ENCODE results near the gene MED12L.

DNA sequence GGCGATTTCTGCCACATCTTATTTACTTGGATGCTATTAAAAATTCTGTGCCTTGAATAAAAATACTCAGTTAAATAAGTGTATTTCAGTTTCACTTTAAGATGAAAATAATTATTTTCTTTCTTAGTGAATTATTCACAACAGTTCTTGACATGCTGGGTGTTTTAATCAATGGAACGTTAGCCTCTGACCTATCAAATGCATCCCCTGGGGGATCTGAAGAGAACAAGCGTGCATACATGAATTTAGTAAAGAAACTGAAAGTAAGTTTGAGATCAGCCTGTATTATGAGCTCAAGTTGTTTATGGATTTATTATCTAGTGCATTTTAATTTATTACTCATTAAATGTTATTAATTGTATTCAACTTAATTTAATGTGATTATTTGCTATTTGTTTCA, 298.5 kb downstream of the MED12L start:
- TF ChIP-seq ZFP3 (CRISPR knock-in tag; IDR thresholded peaks at IDR 0.05) (no peak), RARB (CRISPR knock-in tag; IDR thresholded peaks at IDR 0.05) (no peak), TCF4 (CRISPR knock-in tag; IDR thresholded peaks at IDR 0.05; ENCODE audit: borderline replicate concordance) (no peak), GLIS3 (CRISPR knock-in tag; IDR thresholded peaks at IDR 0.05) (no peak)
- TF ChIP-seq, protein P1, sequence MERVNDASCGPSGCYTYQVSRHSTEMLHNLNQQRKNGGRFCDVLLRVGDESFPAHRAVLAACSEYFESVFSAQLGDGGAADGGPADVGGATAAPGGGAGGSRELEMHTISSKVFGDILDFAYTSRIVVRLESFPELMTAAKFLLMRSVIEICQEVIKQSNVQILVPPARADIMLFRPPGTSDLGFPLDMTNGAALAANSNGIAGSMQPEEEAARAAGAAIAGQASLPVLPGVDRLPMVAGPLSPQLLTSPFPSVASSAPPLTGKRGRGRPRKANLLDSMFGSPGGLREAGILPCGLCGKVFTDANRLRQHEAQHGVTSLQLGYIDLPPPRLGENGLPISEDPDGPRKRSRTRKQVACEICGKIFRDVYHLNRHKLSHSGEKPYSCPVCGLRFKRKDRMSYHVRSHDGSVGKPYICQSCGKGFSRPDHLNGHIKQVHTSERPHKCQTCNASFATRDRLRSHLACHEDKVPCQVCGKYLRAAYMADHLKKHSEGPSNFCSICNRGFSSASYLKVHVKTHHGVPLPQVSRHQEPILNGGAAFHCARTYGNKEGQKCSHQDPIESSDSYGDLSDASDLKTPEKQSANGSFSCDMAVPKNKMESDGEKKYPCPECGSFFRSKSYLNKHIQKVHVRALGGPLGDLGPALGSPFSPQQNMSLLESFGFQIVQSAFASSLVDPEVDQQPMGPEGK (CRISPR knock-in tag; IDR thresholded peaks at IDR 0.05; ENCODE audit: borderline replicate concordance), result no peak
- TF ChIP-seq, protein P2, sequence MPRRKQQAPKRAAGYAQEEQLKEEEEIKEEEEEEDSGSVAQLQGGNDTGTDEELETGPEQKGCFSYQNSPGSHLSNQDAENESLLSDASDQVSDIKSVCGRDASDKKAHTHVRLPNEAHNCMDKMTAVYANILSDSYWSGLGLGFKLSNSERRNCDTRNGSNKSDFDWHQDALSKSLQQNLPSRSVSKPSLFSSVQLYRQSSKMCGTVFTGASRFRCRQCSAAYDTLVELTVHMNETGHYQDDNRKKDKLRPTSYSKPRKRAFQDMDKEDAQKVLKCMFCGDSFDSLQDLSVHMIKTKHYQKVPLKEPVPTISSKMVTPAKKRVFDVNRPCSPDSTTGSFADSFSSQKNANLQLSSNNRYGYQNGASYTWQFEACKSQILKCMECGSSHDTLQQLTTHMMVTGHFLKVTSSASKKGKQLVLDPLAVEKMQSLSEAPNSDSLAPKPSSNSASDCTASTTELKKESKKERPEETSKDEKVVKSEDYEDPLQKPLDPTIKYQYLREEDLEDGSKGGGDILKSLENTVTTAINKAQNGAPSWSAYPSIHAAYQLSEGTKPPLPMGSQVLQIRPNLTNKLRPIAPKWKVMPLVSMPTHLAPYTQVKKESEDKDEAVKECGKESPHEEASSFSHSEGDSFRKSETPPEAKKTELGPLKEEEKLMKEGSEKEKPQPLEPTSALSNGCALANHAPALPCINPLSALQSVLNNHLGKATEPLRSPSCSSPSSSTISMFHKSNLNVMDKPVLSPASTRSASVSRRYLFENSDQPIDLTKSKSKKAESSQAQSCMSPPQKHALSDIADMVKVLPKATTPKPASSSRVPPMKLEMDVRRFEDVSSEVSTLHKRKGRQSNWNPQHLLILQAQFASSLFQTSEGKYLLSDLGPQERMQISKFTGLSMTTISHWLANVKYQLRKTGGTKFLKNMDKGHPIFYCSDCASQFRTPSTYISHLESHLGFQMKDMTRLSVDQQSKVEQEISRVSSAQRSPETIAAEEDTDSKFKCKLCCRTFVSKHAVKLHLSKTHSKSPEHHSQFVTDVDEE (CRISPR knock-in tag; IDR thresholded peaks at IDR 0.05), result no peak
- TF ChIP-seq, protein P3, sequence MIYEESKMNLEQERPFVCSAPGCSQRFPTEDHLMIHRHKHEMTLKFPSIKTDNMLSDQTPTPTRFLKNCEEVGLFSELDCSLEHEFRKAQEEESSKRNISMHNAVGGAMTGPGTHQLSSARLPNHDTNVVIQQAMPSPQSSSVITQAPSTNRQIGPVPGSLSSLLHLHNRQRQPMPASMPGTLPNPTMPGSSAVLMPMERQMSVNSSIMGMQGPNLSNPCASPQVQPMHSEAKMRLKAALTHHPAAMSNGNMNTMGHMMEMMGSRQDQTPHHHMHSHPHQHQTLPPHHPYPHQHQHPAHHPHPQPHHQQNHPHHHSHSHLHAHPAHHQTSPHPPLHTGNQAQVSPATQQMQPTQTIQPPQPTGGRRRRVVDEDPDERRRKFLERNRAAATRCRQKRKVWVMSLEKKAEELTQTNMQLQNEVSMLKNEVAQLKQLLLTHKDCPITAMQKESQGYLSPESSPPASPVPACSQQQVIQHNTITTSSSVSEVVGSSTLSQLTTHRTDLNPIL (CRISPR knock-in tag; IDR thresholded peaks at IDR 0.05; ENCODE audit: low read depth), result no peak
